Neutrophil (primary cell): Measurements from ENCODE around the gene SMIM7.

Experiments used
- H3K27ac ChIP-seq: fragments of 200-600 bp; sonication (generic); 2 replicates; pipeline ENCODE4 v1.5.1; 2016; ENCODE audit warnings: mild to moderate bottlenecking, moderate library complexity
- H3K27me3 ChIP-seq: fragments of 200-600 bp; sonication (generic); 2 replicates; pipeline ENCODE4 v1.6.0; 2016; ENCODE audit warnings: mild to moderate bottlenecking
- H3K36me3 ChIP-seq: fragments of 200-600 bp; sonication (generic); 2 replicates; pipeline ENCODE4 v1.5.1; 2017
- H3K4me1 ChIP-seq, 2 experiments: fragments of 200-600 bp in 1 of 2; sonication (generic) in 1 of 2; 1 replicate in 1 of 2; 2 replicates in 1 of 2; pipeline versions ENCODE4 v1.5.1 to v1.6.1; 2013 to 2016; ENCODE audit warnings: low read depth in 1 of 2, low read length in 1 of 2, mild to moderate bottlenecking in 1 of 2, moderate library complexity in 1 of 2; ENCODE audit not compliant: control insufficient read depth in 1 of 2, insufficient read depth in 1 of 2
- H3K4me3 ChIP-seq, 2 experiments: fragments of 200-600 bp in 1 of 2; sonication (generic) in 1 of 2; 1 replicate in 1 of 2; 2 replicates in 1 of 2; pipeline ENCODE4 v1.5.1; 2013 to 2016; ENCODE audit warnings: low read depth in 1 of 2, low read length in 1 of 2, mild to moderate bottlenecking in 1 of 2, moderate library complexity in 1 of 2
- H3K9me3 ChIP-seq: fragments of 200-600 bp; sonication (generic); 2 replicates; pipeline ENCODE4 v1.5.1; 2016
- TF ChIP-seq, protein P1 (sequence below): fragments of 200-600 bp; sonication (generic); IDR thresholded peaks from 2 replicates; pipeline ENCODE4 v1.5.1; 2016; ENCODE audit warnings: antibody characterized with exemption

Gene SMIM7

DNA sequence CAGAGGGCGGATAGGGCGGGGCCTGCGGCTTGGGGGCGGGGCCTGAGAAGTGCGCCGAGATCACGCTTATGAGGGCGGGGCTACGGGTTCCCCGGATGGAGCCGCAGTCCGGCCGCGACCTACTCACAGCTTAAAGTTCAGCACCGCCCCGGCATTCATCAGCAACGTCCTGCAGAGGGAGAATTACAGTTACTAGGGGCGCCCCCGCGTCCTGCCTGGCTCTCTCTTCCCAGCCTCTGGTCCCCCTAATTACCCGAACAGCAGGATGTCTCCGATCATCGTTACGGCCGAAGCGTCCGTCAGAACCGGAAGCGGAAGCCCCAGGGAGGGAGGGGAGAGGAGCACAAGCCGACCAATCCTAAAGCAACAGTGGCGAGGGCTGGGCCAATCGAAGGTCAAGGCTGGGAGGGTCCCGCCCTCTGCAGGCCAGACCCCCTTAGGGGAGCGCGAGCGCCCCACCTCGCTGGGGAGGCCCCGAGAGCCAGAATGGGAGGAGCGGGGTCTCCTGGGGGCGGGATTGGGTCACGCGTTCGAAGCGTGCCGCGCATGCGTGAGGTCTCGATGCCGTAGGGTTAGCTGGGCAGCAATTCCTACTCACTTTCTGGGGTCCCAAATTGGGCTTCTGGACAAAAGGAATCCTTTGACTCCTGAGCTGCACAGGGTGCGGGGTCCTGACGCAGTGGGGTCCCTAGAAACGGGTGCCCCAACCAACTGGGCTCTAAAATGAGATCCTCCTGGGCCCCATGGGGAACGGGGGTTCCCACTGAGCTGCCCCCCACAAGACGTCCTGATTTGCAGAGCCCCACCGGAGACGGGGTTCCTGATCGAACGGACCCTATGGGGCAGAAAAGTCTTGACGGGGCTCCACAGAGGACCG, at the start of gene SMIM7:
Gene SMIM7, minus strand, starts transcription at position 313 of the 877 bp plus-strand sequence. Its CDS starts 34 bp downstream, at position 279.
- peaks cover 36% of the 10 kb centered on the region for H3K36me3 ChIP-seq
- H3K27ac ChIP-seq = peak within 1 kb of the TSS; percentile 95
- peak within 1 kb of the TSS; percentile 96 to 99 for H3K4me3 ChIP-seq
- peaks cover 50 to 59% of the 10 kb centered on the region in 2 experiments for H3K4me1 ChIP-seq
- TF ChIP-seq, protein P1, sequence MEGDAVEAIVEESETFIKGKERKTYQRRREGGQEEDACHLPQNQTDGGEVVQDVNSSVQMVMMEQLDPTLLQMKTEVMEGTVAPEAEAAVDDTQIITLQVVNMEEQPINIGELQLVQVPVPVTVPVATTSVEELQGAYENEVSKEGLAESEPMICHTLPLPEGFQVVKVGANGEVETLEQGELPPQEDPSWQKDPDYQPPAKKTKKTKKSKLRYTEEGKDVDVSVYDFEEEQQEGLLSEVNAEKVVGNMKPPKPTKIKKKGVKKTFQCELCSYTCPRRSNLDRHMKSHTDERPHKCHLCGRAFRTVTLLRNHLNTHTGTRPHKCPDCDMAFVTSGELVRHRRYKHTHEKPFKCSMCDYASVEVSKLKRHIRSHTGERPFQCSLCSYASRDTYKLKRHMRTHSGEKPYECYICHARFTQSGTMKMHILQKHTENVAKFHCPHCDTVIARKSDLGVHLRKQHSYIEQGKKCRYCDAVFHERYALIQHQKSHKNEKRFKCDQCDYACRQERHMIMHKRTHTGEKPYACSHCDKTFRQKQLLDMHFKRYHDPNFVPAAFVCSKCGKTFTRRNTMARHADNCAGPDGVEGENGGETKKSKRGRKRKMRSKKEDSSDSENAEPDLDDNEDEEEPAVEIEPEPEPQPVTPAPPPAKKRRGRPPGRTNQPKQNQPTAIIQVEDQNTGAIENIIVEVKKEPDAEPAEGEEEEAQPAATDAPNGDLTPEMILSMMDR = no peak
- H3K9me3 ChIP-seq = no peaks in the 10 kb centered on the region
- no peaks in the 10 kb centered on the region for H3K27me3 ChIP-seq

DNA sequence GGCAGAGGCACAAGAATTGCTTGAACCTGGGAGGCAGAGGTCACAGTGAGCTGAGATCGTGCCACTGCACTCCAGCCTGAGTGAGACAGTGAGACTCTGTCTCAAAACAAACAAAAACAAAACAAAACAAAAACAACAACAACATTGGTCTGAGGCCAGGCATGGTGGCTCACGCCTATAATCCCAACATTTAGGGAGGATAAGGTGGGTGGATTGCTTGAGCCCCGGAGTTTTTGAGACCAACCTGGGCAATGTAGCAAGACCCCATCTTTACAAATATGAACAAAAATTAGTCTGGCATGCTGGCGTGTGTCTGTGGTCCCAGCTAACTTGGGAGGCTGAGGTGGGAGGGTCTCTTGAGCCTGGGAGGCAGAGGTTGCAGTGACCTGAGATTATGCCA, 43.7 kb upstream of the SMIM7 start:
- TF ChIP-seq, protein P1 = no peak
- Histone ChIP-seq H3K27me3 (peaks cover 29% of the 10 kb centered on the region), H3K9me3 (no peaks in the 10 kb centered on the region), H3K36me3 (no peaks in the 10 kb centered on the region), H3K4me1 (no peaks in the 10 kb centered on the region), H3K4me3 (no peak overlapping the region), H3K27ac (no peak overlapping the region)

DNA sequence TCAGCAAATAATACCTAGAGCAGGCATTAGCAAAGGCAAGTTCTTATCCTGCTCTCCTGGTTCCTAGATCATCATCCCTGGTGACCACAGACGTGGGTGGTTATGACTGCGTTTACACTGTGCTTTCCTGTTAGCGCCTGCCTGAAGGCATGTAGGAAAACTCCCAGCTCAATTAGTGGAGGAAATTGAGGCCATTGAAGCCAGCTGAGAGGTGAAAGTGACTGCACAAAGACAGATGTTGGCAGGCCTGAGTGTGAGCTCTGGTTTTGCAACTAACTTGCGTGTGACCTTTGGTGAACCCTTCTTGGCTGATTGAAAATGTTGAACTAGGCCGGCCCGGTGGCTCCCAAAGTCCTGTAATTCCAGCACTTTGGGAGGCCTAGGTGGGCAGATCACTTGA, 42.2 kb upstream of the SMIM7 start:
- TF ChIP-seq, protein P1 = no peak
- Histone ChIP-seq H3K4me1 (no peaks in the 10 kb centered on the region), H3K27ac (no peak overlapping the region), H3K9me3 (no peaks in the 10 kb centered on the region), H3K27me3 (peaks cover 30% of the 10 kb centered on the region), H3K36me3 (no peaks in the 10 kb centered on the region), H3K4me3 (no peak overlapping the region)

DNA sequence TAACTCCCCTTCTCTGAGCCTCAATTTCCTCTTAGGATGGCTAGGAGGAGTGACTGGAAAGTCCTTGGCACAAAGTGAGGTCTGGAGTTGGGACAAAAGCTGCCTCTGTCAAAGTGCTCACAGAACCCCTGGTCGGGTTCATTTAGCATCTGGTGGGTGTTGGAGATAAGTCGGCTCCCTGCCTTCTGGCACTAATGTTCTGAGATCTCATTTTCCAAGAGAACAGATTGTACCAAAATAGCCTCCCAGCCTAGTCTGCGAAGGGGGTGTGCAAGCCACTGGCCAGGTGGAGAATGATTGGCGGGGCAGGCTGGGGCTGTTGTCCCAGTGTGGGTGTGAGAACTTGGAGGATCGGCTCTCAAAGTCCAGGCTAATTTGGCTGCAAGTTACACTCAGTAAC, 39.0 kb upstream of the SMIM7 start:
- H3K4me1 ChIP-seq = no peaks in the 10 kb centered on the region
- H3K9me3 ChIP-seq = no peaks in the 10 kb centered on the region
- H3K27me3 ChIP-seq = peaks cover 5% of the 10 kb centered on the region
- no peaks in the 10 kb centered on the region for H3K36me3 ChIP-seq
- H3K4me3 ChIP-seq = no peak overlapping the region
- TF ChIP-seq, protein P1 = no peak
- H3K27ac ChIP-seq = no peak overlapping the region

DNA sequence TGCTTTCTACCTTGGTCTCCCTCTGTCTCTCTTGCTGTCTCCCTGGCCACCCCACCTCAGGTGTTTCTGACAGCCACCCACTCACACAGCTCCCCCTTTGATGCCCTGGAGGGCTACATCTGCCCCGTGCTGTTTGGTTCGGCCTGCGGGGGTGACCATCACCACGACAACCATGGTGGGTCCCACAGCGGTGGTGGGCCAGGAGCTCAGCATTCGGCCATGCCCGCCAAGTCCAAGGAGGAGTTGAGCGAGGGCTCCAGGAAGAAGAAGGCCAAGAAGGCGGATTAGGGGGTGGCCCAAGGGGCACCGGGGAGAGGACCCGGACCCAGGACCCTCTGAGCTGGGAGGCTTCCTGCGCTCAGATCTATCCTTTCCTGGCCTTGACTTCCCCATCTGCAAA, 28.1 kb upstream of the SMIM7 start:
- peaks cover 31% of the 10 kb centered on the region for H3K36me3 ChIP-seq
- H3K4me3 ChIP-seq = no peak overlapping the region
- no peak overlapping the region for H3K27ac ChIP-seq
- H3K27me3 ChIP-seq = no peaks in the 10 kb centered on the region
- TF ChIP-seq, protein P1 = no peak
- H3K4me1 ChIP-seq = no peaks in the 10 kb centered on the region
- H3K9me3 ChIP-seq = no peaks in the 10 kb centered on the region
